Measurements from ENCODE around the gene SMIM15.
"Not testable (repeated sequence)": the region's sequence is repeated elsewhere in the genome, so short reads cannot be mapped to it uniquely, and the experiment has no call there.

The SMIM15 gene

GRCh38 chr5:61200582-61201155, 38.4 kb upstream of the SMIM15 start:
- H3K4me1 ChIP-seq (ENCODE audit: control insufficient read depth, insufficient read depth, low read length): no peaks in the 10 kb centered on the region
- POLR2A ChIA-PET: no interaction called here
- no peaks in the 10 kb centered on the region for H3K36me3 ChIP-seq (ENCODE audit: control insufficient read depth in 2 of 2, insufficient read depth in 1 of 2, low read length in 2 of 2)
- CTCF ChIA-PET: no interaction called here
- no peak overlapping the region for H3K4me3 ChIP-seq (ENCODE audit: low read depth, low read length)
- H3K27ac ChIP-seq (ENCODE audit: extremely low read depth, low read depth, low read length): no peak overlapping the region
- no peaks in the 10 kb centered on the region for H3K9me3 ChIP-seq (ENCODE audit: control insufficient read depth, insufficient read depth, low read depth, low read length)
- TF ChIP-seq OSR2 (tag by site-specific recombination; IDR thresholded peaks at IDR 0.05) (0 out of 2 replicates have a peak, but pooled peaks have one; percentile 38), HOXA7 (CRISPR knock-in tag; IDR thresholded peaks at IDR 0.05; ENCODE audit: borderline replicate concordance) (no peak), ZBTB7A (tag by site-specific recombination; IDR thresholded peaks at IDR 0.05; ENCODE audit: low read depth) (no peak), KLF9 (tag by site-specific recombination; IDR thresholded peaks at IDR 0.05; ENCODE audit: low read depth) (no peak), PRDM1 (tag by site-specific recombination; IDR thresholded peaks at IDR 0.05) (no peak), ZIC2 (tag by site-specific recombination; IDR thresholded peaks at IDR 0.05) (peak; percentile 95), ZNF639 (tag by site-specific recombination; IDR thresholded peaks at IDR 0.05) (no peak), BCL11B (tag by site-specific recombination; IDR thresholded peaks at IDR 0.05; ENCODE audit: low read depth) (no peak), ZNF398 (tag by site-specific recombination; IDR thresholded peaks at IDR 0.05) (no peak), IKZF3 (tag by site-specific recombination; IDR thresholded peaks at IDR 0.05) (no peak), ZNF157 (tag by site-specific recombination; IDR thresholded peaks at IDR 0.05) (no peak)

- H3K4me3 ChIP-seq (ENCODE audit: low read depth, low read length): no peak overlapping the region
- H3K36me3 ChIP-seq (ENCODE audit: control insufficient read depth in 2 of 2, insufficient read depth in 1 of 2, low read length in 2 of 2): no peaks in the 10 kb centered on the region
- H3K4me1 ChIP-seq (ENCODE audit: control insufficient read depth, insufficient read depth, low read length): no peaks in the 10 kb centered on the region
- H3K9me3 ChIP-seq (ENCODE audit: control insufficient read depth, insufficient read depth, low read depth, low read length): no peaks in the 10 kb centered on the region
- TF ChIP-seq OSR2 (tag by site-specific recombination; IDR thresholded peaks at IDR 0.05) (no peak), RBAK (tag by site-specific recombination; IDR thresholded peaks at IDR 0.05) (no peak), ZNF571 (tag by site-specific recombination; IDR thresholded peaks at IDR 0.05) (no peak), ZBTB48 (tag by site-specific recombination; IDR thresholded peaks at IDR 0.05) (no peak), GLI2 (tag by site-specific recombination; IDR thresholded peaks at IDR 0.05; ENCODE audit: borderline replicate concordance, low read depth) (no peak), SETDB1 (IDR thresholded peaks at IDR 0.05; ENCODE audit: insufficient read length, low read length) (peak; percentile 20), ZNF398 (tag by site-specific recombination; IDR thresholded peaks at IDR 0.05) (no peak), ZNF529 (tag by site-specific recombination; IDR thresholded peaks at IDR 0.05; ENCODE audit: insufficient replicate concordance) (peak; percentile 65)
- ChIA-PET CTCF (interaction anchor here (0.6 kb wide), 1 partner anchor 110 kb away, joined by 3 read pairs; no protein-coding TSS in a partner anchor), POLR2A (no interaction called here)
- no peak overlapping the region for H3K27ac ChIP-seq (ENCODE audit: extremely low read depth, low read depth, low read length)
These were observed 36.3 kb upstream of the SMIM15 start for GRCh38 chr5:61198606-61199005.

GRCh38 chr5:61187826-61188225, 25.6 kb upstream of the SMIM15 start:
- H3K4me1 ChIP-seq (ENCODE audit: control insufficient read depth, insufficient read depth, low read length); CTCF ChIA-PET; H3K4me3 ChIP-seq (ENCODE audit: low read depth, low read length); H3K36me3 ChIP-seq (ENCODE audit: control insufficient read depth in 2 of 2, insufficient read depth in 1 of 2, low read length in 2 of 2); POLR2A ChIA-PET; H3K27ac ChIP-seq (ENCODE audit: extremely low read depth, low read depth, low read length); H3K9me3 ChIP-seq (ENCODE audit: control insufficient read depth, insufficient read depth, low read depth, low read length): not testable (repeated sequence)

GRCh38 chr5:61187352-61187751, 25.1 kb upstream of the SMIM15 start:
- H3K4me3 ChIP-seq (ENCODE audit: low read depth, low read length); H3K4me1 ChIP-seq (ENCODE audit: control insufficient read depth, insufficient read depth, low read length); CTCF ChIA-PET; H3K27ac ChIP-seq (ENCODE audit: extremely low read depth, low read depth, low read length); H3K36me3 ChIP-seq (ENCODE audit: control insufficient read depth in 2 of 2, insufficient read depth in 1 of 2, low read length in 2 of 2); H3K9me3 ChIP-seq (ENCODE audit: control insufficient read depth, insufficient read depth, low read depth, low read length): not testable (repeated sequence)
- POLR2A ChIA-PET: interaction anchor here (0.6 kb wide), 1 partner anchor 1056 kb away, joined by 5 read pairs; no protein-coding TSS in a partner anchor

Measured in HEK293 (cell line).